Mucosa of rectum (tissue), 2 donors: ENCODE data around the gene PODN.

Experiments used
- H3K27ac ChIP-seq, 2 donors: one replicate each; pipeline ENCODE4 v1.7.0; 2013; ENCODE audit warnings: inconsistent platforms in 2 of 2, low read depth in 2 of 2, low read length in 2 of 2
- H3K27me3 ChIP-seq, 2 donors: one replicate each; pipeline ENCODE4 v1.7.0; 2013; ENCODE audit warnings: low read length in 2 of 2; ENCODE audit not compliant: control insufficient read depth in 2 of 2, insufficient read depth in 2 of 2
- H3K36me3 ChIP-seq, 2 donors: one replicate each; pipeline ENCODE4 v1.7.0; 2013; ENCODE audit warnings: low read length in 2 of 2; ENCODE audit not compliant: control insufficient read depth in 2 of 2, insufficient read depth in 2 of 2
- H3K4me1 ChIP-seq, 2 donors: one replicate each; pipeline ENCODE4 v1.7.0; 2013; ENCODE audit warnings: low read length in 2 of 2, mild to moderate bottlenecking in 1 of 2; ENCODE audit not compliant: control insufficient read depth in 2 of 2, insufficient read depth in 2 of 2
- H3K4me3 ChIP-seq, 2 donors: one replicate each; pipeline ENCODE4 v1.7.0; 2013; ENCODE audit warnings: low read length in 2 of 2
- H3K9ac ChIP-seq, 2 donors: one replicate each; pipeline ENCODE4 v1.7.0; 2013; ENCODE audit warnings: low read length in 2 of 2, low read depth in 1 of 2, mild to moderate bottlenecking in 1 of 2
- H3K9me3 ChIP-seq, 2 donors: one replicate each; pipeline ENCODE4 v1.7.0; 2013; ENCODE audit warnings: low read length in 2 of 2; ENCODE audit not compliant: control insufficient read depth in 2 of 2
- donor health status: healthy.
- donor health status: Normal muscosa, but diverticular disease.

PODN gene

GRCh38 chr1:53073287-53073686, 11.3 kb downstream of the PODN start:
- Histone ChIP-seq H3K4me1 (no peaks in the 10 kb centered on the region), H3K4me3 (no peak overlapping the region), H3K27me3 (no peaks in the 10 kb centered on the region), H3K9ac (no peak overlapping the region), H3K9me3 (no peaks in the 10 kb centered on the region), H3K27ac (no peak overlapping the region), H3K36me3 (no peaks in the 10 kb centered on the region)

- Histone ChIP-seq H3K27me3 (no peaks in the 10 kb centered on the region), H3K9me3 (no peaks in the 10 kb centered on the region), H3K36me3 (no peaks in the 10 kb centered on the region), H3K9ac (no peak overlapping the region), H3K27ac (no peak overlapping the region), H3K4me1 (no peaks in the 10 kb centered on the region), H3K4me3 (no peak overlapping the region)
These were observed 11.9 kb downstream of the PODN start for GRCh38 chr1:53073868-53074311.

- Histone ChIP-seq H3K27ac (no peak overlapping the region), H3K4me1 (no peaks in the 10 kb centered on the region), H3K9me3 (no peaks in the 10 kb centered on the region), H3K4me3 (no peak overlapping the region), H3K36me3 (no peaks in the 10 kb centered on the region), H3K27me3 (no peaks in the 10 kb centered on the region), H3K9ac (no peak overlapping the region)
These were observed 12.5 kb downstream of the PODN start for GRCh38 chr1:53074313-53075154.

- Histone ChIP-seq H3K4me1 (no peaks in the 10 kb centered on the region), H3K4me3 (no peak overlapping the region), H3K9me3 (no peaks in the 10 kb centered on the region), H3K27ac (no peak overlapping the region), H3K9ac (no peak overlapping the region), H3K27me3 (no peaks in the 10 kb centered on the region), H3K36me3 (no peaks in the 10 kb centered on the region)
These were observed 13.2 kb downstream of the PODN start for GRCh38 chr1:53075206-53075605.

GRCh38 chr1:53075761-53076163, 13.7 kb downstream of the PODN start:
- H3K4me3 ChIP-seq, result no peak overlapping the region
- H3K4me1 ChIP-seq, result no peaks in the 10 kb centered on the region
- no peaks in the 10 kb centered on the region for H3K9me3 ChIP-seq
- H3K36me3 ChIP-seq, result no peaks in the 10 kb centered on the region
- no peak overlapping the region for H3K9ac ChIP-seq
- no peak overlapping the region for H3K27ac ChIP-seq
- H3K27me3 ChIP-seq, result no peaks in the 10 kb centered on the region

- no peaks in the 10 kb centered on the region for H3K9me3 ChIP-seq
- H3K4me3 ChIP-seq, result no peak overlapping the region
- H3K4me1 ChIP-seq, result no peaks in the 10 kb centered on the region
- H3K27ac ChIP-seq, result no peak overlapping the region
- no peaks in the 10 kb centered on the region for H3K36me3 ChIP-seq
- H3K27me3 ChIP-seq, result no peaks in the 10 kb centered on the region
- H3K9ac ChIP-seq, result no peak overlapping the region
These were observed 14.2 kb downstream of the PODN start for GRCh38 chr1:53076165-53076564.

GRCh38 chr1:53076721-53077598, 14.9 kb downstream of the PODN start:
- Histone ChIP-seq H3K4me1 (no peaks in the 10 kb centered on the region), H3K27ac (no peak overlapping the region), H3K27me3 (no peaks in the 10 kb centered on the region), H3K4me3 (no peak overlapping the region), H3K36me3 (no peaks in the 10 kb centered on the region), H3K9me3 (no peaks in the 10 kb centered on the region), H3K9ac (no peak overlapping the region)

GRCh38 chr1:53077599-53077965, 15.6 kb downstream of the PODN start:
- Histone ChIP-seq H3K4me1 (no peaks in the 10 kb centered on the region), H3K9me3 (no peaks in the 10 kb centered on the region), H3K4me3 (no peak overlapping the region), H3K9ac (no peak overlapping the region), H3K36me3 (no peaks in the 10 kb centered on the region), H3K27me3 (no peaks in the 10 kb centered on the region), H3K27ac (no peak overlapping the region)

- no peak overlapping the region for H3K9ac ChIP-seq
- H3K9me3 ChIP-seq, result no peaks in the 10 kb centered on the region
- no peak overlapping the region for H3K27ac ChIP-seq
- no peaks in the 10 kb centered on the region for H3K36me3 ChIP-seq
- H3K4me3 ChIP-seq, result no peak overlapping the region
- H3K4me1 ChIP-seq, result no peaks in the 10 kb centered on the region
- H3K27me3 ChIP-seq, result no peaks in the 10 kb centered on the region
These were observed 16.5 kb downstream of the PODN start for GRCh38 chr1:53078333-53079101.

- H3K36me3 ChIP-seq, result no peaks in the 10 kb centered on the region
These were observed 17.2 kb downstream of the PODN start for GRCh38 chr1:53079251-53079650.

More at GRCh38 chr1:53079251-53079650, 17.2 kb downstream of the PODN start:
- H3K27ac ChIP-seq, result no peak overlapping the region
- H3K9ac ChIP-seq, result no peak overlapping the region
- no peaks in the 10 kb centered on the region for H3K4me1 ChIP-seq
- no peak overlapping the region for H3K4me3 ChIP-seq
- no peaks in the 10 kb centered on the region for H3K9me3 ChIP-seq
- no peaks in the 10 kb centered on the region for H3K27me3 ChIP-seq
